Measurements from ENCODE around the gene ROR2. TPM values are rescaled to one million over a fixed set of nuclear protein-coding genes. Genes with fewer than 3 reads are reported as not detected.
A peak's percentile ranks its signal among the peaks of the same experiment; 100 is the strongest.

Gene ROR2
- total RNA-seq, 1 donor from 2014 or later: 18.6 TPM

GRCh38 chr9:91716239-91716638 is 233.8 kb downstream of the ROR2 start:
- peaks cover 8% of the 10 kb centered on the region for H3K9me3 Mint-ChIP-seq (ENCODE audit: low read depth)
- DNase-seq (ENCODE audit: low spot score): no peak
- peaks cover 2% of the 10 kb centered on the region for H3K4me1 Mint-ChIP-seq (ENCODE audit: low read depth)
- no peak overlapping the region for H3K4me3 Mint-ChIP-seq (ENCODE audit: unreplicated experiment)
- no peaks in the 10 kb centered on the region for H3K27me3 Mint-ChIP-seq (ENCODE audit: low read depth)
- H3K36me3 Mint-ChIP-seq (ENCODE audit: low read depth): peaks cover 2% of the 10 kb centered on the region
- no peak for TF ChIP-seq CTCF (IDR thresholded peaks at IDR 0.05)
- H3K27ac Mint-ChIP-seq (ENCODE audit: unreplicated experiment): no peak overlapping the region

GRCh38 chr9:91714874-91715615 is 235.0 kb downstream of the ROR2 start:
- peaks cover 2% of the 10 kb centered on the region for H3K36me3 Mint-ChIP-seq (ENCODE audit: low read depth)

GRCh38 chr9:91714020-91714806 is 235.8 kb downstream of the ROR2 start:
- TF ChIP-seq CTCF (IDR thresholded peaks at IDR 0.05): no peak
- no peaks in the 10 kb centered on the region for H3K27me3 Mint-ChIP-seq (ENCODE audit: low read depth)
- peaks cover 8% of the 10 kb centered on the region for H3K9me3 Mint-ChIP-seq (ENCODE audit: low read depth)
- peaks cover 2% of the 10 kb centered on the region for H3K4me1 Mint-ChIP-seq (ENCODE audit: low read depth)
- H3K36me3 Mint-ChIP-seq (ENCODE audit: low read depth): no peaks in the 10 kb centered on the region
- no peak for DNase-seq (ENCODE audit: low spot score)
- H3K27ac Mint-ChIP-seq (ENCODE audit: unreplicated experiment): no peak overlapping the region
- H3K4me3 Mint-ChIP-seq (ENCODE audit: unreplicated experiment): peak overlapping the region; percentile 69

More at GRCh38 chr9:91714874-91715615, 235.0 kb downstream of the ROR2 start:
- Mint-ChIP-seq H3K27ac (ENCODE audit: unreplicated experiment) (no peak overlapping the region), H3K9me3 (ENCODE audit: low read depth) (peaks cover 8% of the 10 kb centered on the region), H3K4me1 (ENCODE audit: low read depth) (peaks cover 2% of the 10 kb centered on the region), H3K4me3 (ENCODE audit: unreplicated experiment) (no peak overlapping the region), H3K27me3 (ENCODE audit: low read depth) (no peaks in the 10 kb centered on the region)
- no peak for TF ChIP-seq CTCF (IDR thresholded peaks at IDR 0.05)
- no peak for DNase-seq (ENCODE audit: low spot score)

- H3K4me3 Mint-ChIP-seq (ENCODE audit: unreplicated experiment): no peak overlapping the region
- H3K27ac Mint-ChIP-seq (ENCODE audit: unreplicated experiment): no peak overlapping the region
- no peak for DNase-seq (ENCODE audit: low spot score)
Measured at GRCh38 chr9:91712811-91713210, 237.2 kb downstream of the ROR2 start.

More at GRCh38 chr9:91712811-91713210, 237.2 kb downstream of the ROR2 start:
- Mint-ChIP-seq H3K9me3 (ENCODE audit: low read depth) (peaks cover 8% of the 10 kb centered on the region), H3K27me3 (ENCODE audit: low read depth) (no peaks in the 10 kb centered on the region), H3K4me1 (ENCODE audit: low read depth) (peaks cover 2% of the 10 kb centered on the region), H3K36me3 (ENCODE audit: low read depth) (no peaks in the 10 kb centered on the region)
- TF ChIP-seq CTCF (IDR thresholded peaks at IDR 0.05): no peak

All from chondrocyte (in vitro differentiated cells).